Central memory CD8-positive, alpha-beta T cell (primary cell): Measurements from ENCODE around the gene TCAP.

Experiments used
- ATAC-seq: fragments of 150-1000 bp; cut with Tn5 transposase; replicated peaks from 2 replicates; pipeline ENCODE4 v1.10.0; 2022; ENCODE audit warnings: mild to moderate bottlenecking, moderate FRiP score, moderate number of reproducible peaks; ENCODE audit not compliant: poor library complexity, severe bottlenecking; ENCODE audit errors: extremely low read depth
- DNase-seq, 2 donors: peaks; one replicate each; pipeline ENCODE4 v3.0.0; 2021; ENCODE audit warnings: low spot score in 2 of 2
- H3K27ac Mint-ChIP-seq: one replicate; pipeline ENCODE4 v1.8.0; 2022; ENCODE audit warnings: low read depth, mild to moderate bottlenecking, moderate library complexity, mixed read lengths
- H3K27me3 Mint-ChIP-seq: one replicate; pipeline ENCODE4 v1.8.0; 2022; ENCODE audit warnings: mixed read lengths
- H3K36me3 Mint-ChIP-seq: one replicate; pipeline ENCODE4 v1.8.0; 2022; ENCODE audit warnings: mild to moderate bottlenecking, moderate library complexity, mixed read lengths; ENCODE audit not compliant: insufficient read depth
- H3K4me1 Mint-ChIP-seq: one replicate; pipeline ENCODE4 v1.8.0; 2022; ENCODE audit warnings: mixed read lengths
- H3K4me3 Mint-ChIP-seq: one replicate; pipeline ENCODE4 v1.8.0; 2022; ENCODE audit warnings: mild to moderate bottlenecking, moderate library complexity, mixed read lengths
- H3K9me3 Mint-ChIP-seq: one replicate; pipeline ENCODE4 v1.8.0; 2022; ENCODE audit warnings: mixed read lengths

The TCAP gene

GRCh38 chr17:39669897-39670735 lies 5.0 kb downstream of the TCAP start:
- Mint-ChIP-seq H3K27ac (no peak overlapping the region), H3K27me3 (no peaks in the 10 kb centered on the region), H3K36me3 (no peaks in the 10 kb centered on the region), H3K4me3 (no peak overlapping the region), H3K9me3 (no peaks in the 10 kb centered on the region), H3K4me1 (peaks cover 27% of the 10 kb centered on the region)
- ATAC-seq (no peak), DNase-seq (no peak)

DNA sequence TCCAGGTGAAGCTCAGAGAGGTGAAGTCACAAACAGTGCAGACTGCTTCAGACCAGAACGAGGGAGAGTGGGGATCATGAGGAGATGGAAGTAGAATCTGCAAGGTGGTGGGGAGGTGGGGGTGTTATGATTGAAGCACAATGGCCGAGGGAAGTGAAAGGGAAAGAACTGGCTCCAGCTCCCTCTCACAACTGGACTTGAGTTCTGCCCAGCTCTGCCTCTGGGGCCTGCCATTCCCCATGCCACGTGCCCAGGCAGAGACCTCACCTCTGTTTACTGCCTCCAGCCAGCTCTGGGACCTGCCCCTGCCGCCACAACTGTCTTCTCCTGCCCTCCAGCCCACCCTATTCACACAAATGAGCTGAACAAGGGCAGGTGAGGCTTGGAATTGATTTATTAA lies 5.6 kb downstream of the TCAP start:
- Mint-ChIP-seq H3K36me3 (no peaks in the 10 kb centered on the region), H3K4me1 (peaks cover 33% of the 10 kb centered on the region), H3K4me3 (no peak overlapping the region), H3K27me3 (no peaks in the 10 kb centered on the region), H3K9me3 (no peaks in the 10 kb centered on the region), H3K27ac (no peak overlapping the region)
- no peak for ATAC-seq
- no peak for DNase-seq

- Mint-ChIP-seq H3K9me3 (no peaks in the 10 kb centered on the region), H3K4me3 (no peak overlapping the region), H3K27ac (no peak overlapping the region), H3K36me3 (no peaks in the 10 kb centered on the region), H3K4me1 (peaks cover 42% of the 10 kb centered on the region), H3K27me3 (no peaks in the 10 kb centered on the region)
- DNase-seq (no peak), ATAC-seq (no peak)
These were observed 6.7 kb downstream of the TCAP start for GRCh38 chr17:39671651-39672521.

DNA sequence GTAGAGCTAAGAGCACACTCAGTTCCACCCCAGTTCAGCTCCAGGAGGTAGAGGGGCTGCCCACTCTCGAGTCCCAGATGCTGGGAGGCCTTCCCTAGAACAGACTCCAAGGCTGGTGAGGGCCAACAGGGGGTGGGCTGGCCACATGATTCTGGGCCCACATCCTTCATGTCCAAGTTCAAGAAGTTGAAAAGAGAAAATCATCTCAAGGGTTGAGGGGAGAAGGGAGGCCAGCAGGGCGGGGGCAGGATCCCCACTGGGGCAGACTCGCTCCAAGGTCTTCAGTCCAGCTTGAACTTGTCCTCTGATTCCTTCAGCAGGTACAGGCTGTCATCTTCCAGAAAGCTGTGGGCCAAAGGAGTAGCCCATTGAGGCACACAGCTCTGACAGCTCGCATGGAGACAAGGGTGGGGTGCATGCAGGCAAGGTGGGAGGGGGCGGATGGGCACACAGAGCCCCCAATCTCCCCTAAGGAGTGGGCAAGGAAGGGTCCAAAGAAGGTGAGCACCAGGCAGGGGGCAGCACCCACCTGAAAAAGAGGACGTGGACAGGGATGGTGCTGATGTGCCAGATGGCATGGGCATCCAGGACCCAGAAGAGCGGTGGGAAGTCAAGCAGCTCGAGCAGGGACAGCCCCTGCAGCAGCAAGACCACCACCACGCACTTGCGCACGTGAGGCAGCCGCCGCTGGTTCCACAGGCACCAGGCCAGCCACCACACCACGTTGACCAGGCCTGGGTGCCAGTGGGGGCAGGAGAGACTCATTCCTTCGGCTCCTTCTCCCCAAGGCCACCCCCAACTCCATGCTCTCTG lies 7.6 kb downstream of the TCAP start:
- Mint-ChIP-seq H3K27me3 (no peaks in the 10 kb centered on the region), H3K36me3 (peaks cover 3% of the 10 kb centered on the region), H3K27ac (no peak overlapping the region), H3K4me3 (no peak overlapping the region), H3K9me3 (no peaks in the 10 kb centered on the region), H3K4me1 (peaks cover 48% of the 10 kb centered on the region)
- no peak for DNase-seq
- ATAC-seq = no peak

- Mint-ChIP-seq H3K4me3 (no peak overlapping the region), H3K27me3 (no peaks in the 10 kb centered on the region), H3K36me3 (peaks cover 3% of the 10 kb centered on the region), H3K9me3 (no peaks in the 10 kb centered on the region), H3K27ac (no peak overlapping the region), H3K4me1 (peaks cover 48% of the 10 kb centered on the region)
- no peak for DNase-seq
- no peak for ATAC-seq
These were observed 8.4 kb downstream of the TCAP start for GRCh38 chr17:39673335-39674081.

DNA sequence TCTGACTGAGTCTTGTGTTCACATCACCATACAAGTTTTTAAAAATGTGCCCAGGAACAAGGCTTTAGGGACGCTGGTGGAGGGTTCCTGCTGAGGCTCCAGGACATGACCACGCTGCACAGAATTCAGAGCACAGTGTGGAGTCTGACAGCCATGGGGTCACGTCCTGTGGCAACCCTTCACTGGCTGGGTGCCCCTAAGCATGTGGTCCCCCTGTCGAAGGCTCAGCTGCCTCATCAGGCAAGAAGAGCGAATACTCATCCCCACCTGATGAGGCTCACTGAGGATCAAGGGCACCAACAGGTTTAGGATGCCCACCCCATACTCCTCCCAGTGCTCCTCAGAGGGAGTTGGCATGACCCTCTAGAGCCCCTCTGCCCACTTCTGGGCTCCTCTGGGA lies 9.0 kb downstream of the TCAP start:
- Mint-ChIP-seq H3K36me3 (peaks cover 3% of the 10 kb centered on the region), H3K4me1 (peaks cover 50% of the 10 kb centered on the region), H3K4me3 (no peak overlapping the region), H3K9me3 (no peaks in the 10 kb centered on the region), H3K27me3 (no peaks in the 10 kb centered on the region), H3K27ac (no peak overlapping the region)
- DNase-seq = no peak
- ATAC-seq = no peak

DNA sequence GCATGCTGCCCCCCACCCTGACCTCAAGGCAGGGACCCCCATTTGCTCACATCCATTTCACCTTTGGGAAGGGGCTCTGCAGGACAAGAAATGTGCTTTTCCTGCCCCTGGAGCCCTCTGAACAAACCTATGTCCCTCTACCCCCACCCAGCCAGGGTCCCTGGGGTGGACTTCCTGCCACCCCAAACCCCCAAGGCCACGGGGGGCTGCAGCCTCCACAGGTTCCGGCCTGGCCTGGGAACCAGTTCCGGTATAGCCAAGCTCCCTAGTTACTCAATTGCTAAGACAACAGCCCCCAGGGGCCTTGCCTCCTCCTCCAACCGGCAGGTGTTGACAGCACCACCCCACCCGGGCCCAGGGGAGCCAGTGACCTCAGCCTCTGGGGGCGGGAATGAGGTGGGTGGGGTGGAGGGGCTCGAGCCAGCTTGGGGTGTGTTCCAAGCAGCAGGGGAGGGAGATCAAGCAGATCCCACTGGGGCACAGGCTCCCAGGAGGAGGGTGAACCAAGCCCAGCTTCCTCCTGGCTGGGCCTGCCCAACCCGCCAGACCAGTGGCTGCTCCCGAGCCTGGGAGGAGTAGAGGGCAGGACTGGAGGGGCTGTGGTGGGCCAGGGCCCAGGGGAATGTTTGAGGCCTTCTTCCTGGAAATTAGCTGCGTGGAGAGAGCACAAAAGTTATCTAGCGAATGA lies 9.7 kb downstream of the TCAP start:
- Mint-ChIP-seq H3K27ac (peak overlapping the region; percentile 98), H3K4me3 (peak overlapping the region; percentile 54), H3K27me3 (no peaks in the 10 kb centered on the region), H3K9me3 (no peaks in the 10 kb centered on the region), H3K4me1 (peaks cover 57% of the 10 kb centered on the region), H3K36me3 (peaks cover 6% of the 10 kb centered on the region)
- ATAC-seq (no peak), DNase-seq (no peak)

- Mint-ChIP-seq H3K36me3 (peaks cover 6% of the 10 kb centered on the region), H3K9me3 (no peaks in the 10 kb centered on the region), H3K4me3 (peak overlapping the region; percentile 54), H3K4me1 (peaks cover 64% of the 10 kb centered on the region), H3K27ac (peak overlapping the region; percentile 98), H3K27me3 (no peaks in the 10 kb centered on the region)
- no peak for ATAC-seq
- no peak for DNase-seq
These were observed 10.4 kb downstream of the TCAP start for GRCh38 chr17:39675390-39676082.

DNA sequence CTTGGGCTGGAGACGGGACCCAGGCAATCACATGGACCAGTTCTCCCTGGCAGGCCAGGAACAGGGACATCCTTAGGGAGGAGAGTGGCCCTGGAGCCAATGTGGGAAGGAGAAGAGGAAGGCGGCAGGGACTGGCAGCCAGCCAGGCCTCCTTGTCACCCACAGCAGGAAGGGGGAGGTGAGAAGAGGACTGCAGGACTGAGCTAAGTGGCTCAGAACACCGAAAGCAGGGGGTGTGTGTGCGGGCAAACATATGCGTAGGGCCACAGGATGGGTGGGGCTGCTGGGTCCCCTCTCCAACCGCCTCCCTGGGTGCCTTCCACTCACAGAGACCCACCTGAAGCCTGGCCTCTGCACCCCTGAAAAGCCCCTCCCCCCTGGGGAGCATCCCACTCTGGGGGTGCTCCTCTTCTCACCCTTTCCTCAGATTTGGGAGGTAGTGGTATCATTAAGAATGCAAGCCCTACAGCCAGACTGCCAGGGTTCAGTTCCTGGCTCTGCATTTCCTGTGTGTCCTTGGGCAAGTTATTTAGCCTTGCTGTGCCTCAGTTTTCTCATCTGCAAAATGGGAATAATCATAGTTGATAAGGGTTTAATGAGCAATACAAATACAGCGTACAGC lies 11.2 kb downstream of the TCAP start:
- ATAC-seq (peak; percentile 88), DNase-seq (peak in 1 of 2 donors; percentile 62)
- Mint-ChIP-seq H3K9me3 (no peaks in the 10 kb centered on the region), H3K36me3 (peaks cover 8% of the 10 kb centered on the region), H3K27ac (peak overlapping the region; percentile 98), H3K4me3 (peak overlapping the region; percentile 37), H3K4me1 (peaks cover 71% of the 10 kb centered on the region), H3K27me3 (no peaks in the 10 kb centered on the region)

DNA sequence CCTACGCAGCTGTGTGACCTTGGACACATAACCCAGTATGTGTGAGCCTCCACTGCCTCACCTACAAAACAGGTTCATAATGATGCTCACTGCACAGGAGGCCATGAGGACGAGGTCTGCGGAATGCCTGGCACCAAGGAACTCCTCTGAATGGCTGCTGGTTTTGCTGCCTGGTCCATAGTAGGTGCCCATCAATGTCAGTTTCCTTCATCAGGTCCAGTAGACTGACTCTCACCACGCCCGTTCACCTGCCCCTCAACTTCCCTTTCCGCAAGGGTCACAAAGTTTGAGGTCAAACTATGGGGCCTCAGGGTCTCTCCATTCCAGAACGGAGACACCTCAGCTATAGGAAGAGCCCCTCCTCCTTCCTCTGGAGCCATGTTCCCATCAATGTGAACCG lies 11.9 kb downstream of the TCAP start:
- peaks cover 10% of the 10 kb centered on the region for H3K36me3 Mint-ChIP-seq
- ATAC-seq = no peak
- DNase-seq = no peak
- H3K4me1 Mint-ChIP-seq = peaks cover 68% of the 10 kb centered on the region
- peak overlapping the region; percentile 4 for H3K4me3 Mint-ChIP-seq
- H3K27ac Mint-ChIP-seq = peak overlapping the region; percentile 98
- H3K9me3 Mint-ChIP-seq = no peaks in the 10 kb centered on the region
- H3K27me3 Mint-ChIP-seq = no peaks in the 10 kb centered on the region
